Measurements from ENCODE around the gene TPRG1L.
"Not testable (repeated sequence)": the region's sequence is repeated elsewhere in the genome, so short reads cannot be mapped to it uniquely, and the experiment has no call there.

The TPRG1L gene

DNA sequence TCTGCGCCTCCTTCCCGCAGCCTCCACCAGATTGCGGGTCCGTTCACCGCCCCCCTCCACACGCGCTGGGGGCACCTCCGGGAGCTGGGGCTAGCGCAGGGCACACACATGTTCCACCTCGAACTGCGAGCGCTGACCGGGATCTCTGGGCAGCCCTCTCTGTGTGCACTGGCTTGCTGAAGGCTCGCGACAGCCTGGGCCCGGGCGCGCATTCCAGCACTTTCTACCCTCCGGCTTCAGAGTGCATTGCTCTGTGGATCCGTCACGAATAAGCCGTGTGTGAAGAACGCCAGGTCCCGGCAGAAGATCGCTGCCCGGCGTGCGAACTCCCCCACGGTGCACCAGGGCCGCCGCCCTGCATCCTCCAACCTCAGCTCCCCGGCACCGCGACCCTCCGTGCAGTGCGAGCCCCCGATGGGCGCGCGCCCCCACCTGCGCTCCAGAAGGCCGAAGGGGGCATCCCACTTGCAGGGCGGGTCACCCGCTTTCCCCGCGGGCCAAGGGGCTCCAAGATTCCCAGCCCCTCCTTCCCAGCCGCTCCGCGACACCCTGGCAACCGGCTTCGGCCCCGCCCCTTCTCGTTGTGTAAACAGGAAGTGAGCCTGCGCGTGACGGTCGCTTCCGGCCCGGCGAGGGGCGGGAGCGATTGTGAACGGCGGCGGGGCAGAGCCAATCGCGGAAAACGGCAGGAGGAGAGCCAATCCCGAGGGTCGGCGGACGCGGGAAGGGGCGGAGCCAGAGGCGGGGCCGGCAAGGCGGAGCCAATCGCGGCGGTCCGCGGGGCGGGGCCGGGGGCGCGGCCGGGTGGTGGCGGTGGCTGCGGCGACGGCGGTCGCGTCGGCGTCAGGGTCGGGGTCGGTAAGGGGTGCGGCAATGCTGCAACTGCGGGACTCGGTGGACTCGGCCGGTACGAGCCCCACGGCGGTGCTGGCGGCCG lies at the start of gene TPRG1L:
Gene TPRG1L (plus strand): TSS at position 816 of the 937 bp plus-strand sequence. CDS start 58 bp downstream, at position 874.
- peak; percentile 94 to 95 for DNase-seq (ENCODE audit: low read depth in 2 of 2)

DNA sequence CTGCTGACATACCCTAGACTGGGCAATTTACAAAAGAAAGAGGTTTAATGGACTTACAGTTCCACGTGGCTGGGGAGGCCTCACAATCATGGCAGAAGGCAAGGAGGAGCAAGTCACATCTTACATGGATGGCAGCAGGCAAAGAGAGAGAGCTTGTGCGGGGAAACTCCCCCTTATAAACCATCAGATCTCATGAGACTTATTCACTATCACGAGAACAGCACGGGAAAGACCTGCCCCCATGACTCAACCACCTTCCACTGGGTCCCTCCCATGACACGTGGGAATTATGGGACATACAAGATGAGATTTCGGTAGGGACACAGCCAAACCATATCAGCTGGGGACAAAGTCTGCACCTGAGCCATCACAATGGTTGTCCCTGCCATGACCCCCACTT lies 49.3 kb upstream of the TPRG1L start:
- not testable (repeated sequence) for DNase-seq (ENCODE audit: low read depth in 2 of 2)

DNA sequence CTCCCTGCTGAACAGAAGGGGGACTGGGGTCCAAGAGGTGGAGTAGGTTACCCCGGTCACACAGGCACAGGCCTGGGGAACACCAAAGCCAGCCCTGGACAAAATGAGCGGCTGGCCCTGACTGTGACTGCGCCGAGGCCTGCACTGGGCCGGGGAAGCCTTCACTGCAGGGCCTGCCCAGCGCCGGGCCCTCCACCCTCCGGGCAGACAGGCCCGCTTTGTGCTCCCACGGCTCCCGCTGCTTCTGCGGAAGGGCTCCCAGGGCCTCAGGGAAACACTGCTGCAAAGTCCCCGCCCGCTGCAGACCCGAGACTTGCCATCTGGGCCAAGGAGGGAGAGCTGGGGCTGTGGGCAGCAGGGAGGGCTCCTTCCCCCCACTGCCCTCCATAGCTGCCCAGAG lies 48.8 kb upstream of the TPRG1L start:
- DNase-seq (ENCODE audit: low read depth in 2 of 2), result no peak

DNA sequence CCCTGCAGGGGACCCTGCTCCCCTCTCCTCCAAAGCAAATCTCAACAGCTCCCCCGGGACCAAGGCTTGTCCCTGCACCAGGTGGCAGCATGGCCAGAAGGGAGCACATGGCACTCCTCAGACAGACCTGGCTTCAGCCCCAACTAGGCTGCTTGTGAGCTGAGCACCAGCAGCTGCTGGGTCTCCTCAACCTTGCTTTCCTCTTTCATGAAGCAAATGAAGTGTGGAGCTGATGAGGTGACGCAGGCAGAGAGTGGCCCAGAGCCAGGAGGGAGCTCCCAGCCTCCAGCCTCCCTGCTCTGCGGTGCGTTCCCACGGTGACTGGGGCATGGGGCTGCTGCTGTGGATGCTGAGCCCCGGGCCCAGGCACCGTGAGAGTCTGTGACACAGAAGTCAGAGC lies 47.5 kb upstream of the TPRG1L start:
- no peak for DNase-seq (ENCODE audit: low read depth in 2 of 2)

DNA sequence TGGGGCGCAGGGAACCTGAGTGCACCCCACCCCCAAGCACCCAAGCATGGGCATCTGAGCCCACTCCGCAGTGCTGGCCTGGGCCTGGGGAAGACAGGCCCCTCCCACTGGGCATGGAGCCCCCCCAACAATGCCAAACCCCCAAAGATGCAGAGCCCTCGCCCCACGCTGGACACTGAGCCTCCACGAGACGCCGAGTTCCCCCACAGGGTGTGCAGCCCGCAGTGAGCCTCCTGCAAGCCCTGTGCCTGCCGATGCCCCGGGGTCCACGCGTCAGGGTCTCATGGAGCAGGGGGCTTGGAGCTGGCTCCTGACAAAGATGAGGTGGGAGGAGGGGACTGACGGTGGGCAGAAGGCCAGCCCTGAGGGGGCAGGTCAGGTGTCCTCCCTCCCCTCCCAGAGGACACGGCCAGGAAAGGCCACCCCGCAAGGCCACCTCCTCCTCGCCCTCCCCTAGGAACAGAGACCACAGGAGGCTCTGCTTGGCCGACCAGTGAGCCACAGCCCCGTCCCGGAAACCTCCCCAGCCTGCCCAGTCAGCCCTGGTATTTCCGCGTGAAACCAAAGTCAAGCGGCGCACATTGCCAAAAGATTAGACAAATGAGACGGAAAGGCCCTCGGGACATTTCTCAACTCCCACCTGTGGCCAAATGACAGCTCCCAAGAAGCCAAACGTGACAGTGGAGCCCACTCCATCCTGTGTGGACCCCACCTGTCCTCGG lies 46.9 kb upstream of the TPRG1L start:
- no peak for DNase-seq (ENCODE audit: low read depth in 2 of 2)

DNA sequence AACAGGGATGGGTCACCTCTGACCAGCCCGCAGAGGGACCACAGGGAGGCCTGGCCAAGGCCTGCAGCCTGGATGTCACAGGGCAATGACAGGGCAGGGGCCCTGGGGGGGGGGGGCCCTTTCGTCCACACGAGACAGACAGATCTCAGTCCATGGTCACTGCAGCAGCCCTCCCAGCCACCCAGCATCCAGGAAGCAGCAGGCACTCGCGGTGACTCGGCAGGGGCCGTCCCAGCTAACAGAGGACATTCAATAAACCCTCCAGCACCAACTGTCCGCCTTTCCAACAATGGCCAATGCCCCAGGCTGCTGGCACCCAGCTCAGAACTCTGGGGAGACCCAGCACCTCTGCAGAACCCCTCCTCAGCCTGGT lies 46.4 kb upstream of the TPRG1L start:
- no peak for DNase-seq (ENCODE audit: low read depth in 2 of 2)

DNA sequence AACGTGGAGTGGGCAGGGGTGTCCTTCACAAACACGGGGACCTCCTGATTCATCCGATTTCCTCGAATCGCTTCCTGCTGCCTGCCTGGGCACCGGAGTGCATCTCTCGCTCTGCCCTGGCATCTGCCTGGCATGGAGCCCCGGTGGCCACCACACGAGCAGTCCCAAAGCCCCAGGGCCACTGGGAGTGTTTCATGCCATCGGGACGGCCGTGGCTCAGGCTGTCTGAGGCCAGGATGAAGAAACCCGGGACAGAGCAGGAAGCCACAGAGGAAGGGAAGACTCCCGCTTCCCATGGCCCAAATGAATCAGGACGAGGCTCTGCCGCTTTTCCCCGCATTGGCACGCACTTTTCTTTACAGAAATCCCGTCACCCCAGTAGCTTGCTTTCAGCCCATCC lies 45.9 kb upstream of the TPRG1L start:
- no peak for DNase-seq (ENCODE audit: low read depth in 2 of 2)

DNA sequence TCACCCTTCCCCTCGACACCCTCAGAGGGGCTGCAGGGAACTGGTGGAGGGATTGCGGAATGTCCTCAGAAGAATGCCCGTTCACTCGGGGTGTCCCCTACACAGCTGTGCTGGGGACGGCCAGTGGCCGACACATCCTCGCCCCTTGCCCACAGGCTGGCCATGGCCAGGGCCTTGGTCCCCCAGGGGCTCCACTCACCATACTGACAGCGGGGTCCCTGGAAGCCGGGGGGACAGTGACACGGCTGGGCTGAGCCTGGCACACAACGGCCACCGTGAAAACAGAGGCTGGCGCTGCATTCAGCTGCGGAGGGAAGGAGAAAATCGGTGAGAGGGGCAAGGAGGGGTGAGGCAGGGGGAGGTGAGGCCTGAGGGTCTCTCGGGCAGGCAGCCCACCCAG lies 45.2 kb upstream of the TPRG1L start:
- DNase-seq (ENCODE audit: low read depth in 2 of 2), result no peak

DNA sequence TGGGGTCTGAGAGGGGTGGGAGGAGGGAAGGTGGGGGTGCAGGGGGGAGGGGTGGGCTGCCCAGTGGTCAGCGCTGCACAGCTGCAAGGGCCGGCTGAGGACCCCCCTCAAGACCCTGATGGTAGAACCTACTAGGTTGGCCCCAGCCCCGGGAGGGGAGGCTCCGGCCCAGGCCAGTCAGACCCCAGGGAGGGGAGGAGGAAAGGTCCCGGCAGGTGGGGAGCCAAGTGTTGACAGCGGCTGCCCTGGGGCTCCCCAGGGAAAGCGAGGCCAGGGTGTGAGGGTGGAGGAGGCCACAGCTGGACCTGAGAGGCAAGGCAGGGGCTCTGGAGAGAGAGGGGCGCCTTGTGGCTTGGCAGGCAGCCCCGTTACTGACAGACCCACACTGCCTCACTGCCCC lies 44.6 kb upstream of the TPRG1L start:
- DNase-seq (ENCODE audit: low read depth in 2 of 2), result no peak

DNA sequence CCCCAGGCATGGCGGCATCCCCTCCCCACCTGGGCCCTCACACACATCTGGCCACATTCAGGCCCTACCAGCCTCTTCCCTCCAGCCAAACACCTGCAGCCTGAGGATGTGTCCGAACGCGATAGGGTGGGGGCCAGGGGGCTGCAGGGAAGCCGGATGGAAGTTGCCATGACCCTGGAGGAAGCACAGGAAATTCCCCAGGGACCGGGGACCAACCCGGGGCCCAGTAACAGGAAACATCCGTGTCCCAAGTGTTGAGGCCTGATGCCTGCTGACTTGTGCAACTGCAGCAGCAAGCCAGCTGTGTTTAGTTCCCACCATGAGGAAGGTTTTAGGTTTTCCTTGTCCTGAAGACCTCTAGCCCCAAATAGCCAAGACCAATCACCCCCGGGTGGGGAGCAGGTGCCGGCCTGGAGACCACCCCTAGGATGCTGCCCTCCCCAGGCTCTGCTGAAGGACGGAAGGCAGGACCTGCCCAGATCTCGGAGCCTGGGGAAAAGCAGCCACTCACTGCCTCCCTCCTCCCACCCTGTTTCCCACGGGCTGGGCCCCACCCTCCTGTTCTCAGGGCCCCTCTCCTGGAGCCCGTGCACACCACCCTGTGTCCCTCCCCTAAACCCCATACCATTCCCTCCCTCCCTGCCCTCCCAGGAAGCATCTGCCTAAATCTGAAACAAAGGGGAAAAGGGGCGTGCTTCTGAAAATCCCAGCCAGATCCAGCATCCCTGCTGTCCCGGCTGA lies 43.3 kb upstream of the TPRG1L start:
- DNase-seq (ENCODE audit: low read depth in 2 of 2), result no peak

DNA sequence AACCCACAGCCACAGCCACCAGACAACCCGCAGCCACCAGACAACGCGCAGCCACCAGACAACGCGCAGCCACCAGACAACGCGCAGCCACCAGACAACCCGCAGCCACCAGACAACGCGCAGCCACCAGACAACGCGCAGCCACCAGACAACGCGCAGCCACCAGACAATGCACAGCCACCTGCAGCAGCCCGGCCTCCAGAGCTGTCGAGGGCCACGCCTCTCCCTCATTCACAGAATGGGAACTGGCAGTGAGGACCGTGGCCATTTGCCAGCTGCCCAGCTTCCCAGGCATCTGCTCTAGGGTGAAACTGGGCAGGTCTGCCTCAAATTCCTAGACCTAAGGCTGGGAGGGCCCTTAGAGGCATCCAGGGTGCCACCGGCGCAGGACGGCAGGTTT lies 41.1 kb upstream of the TPRG1L start:
- not testable (repeated sequence) for DNase-seq (ENCODE audit: low read depth in 2 of 2)

DNA sequence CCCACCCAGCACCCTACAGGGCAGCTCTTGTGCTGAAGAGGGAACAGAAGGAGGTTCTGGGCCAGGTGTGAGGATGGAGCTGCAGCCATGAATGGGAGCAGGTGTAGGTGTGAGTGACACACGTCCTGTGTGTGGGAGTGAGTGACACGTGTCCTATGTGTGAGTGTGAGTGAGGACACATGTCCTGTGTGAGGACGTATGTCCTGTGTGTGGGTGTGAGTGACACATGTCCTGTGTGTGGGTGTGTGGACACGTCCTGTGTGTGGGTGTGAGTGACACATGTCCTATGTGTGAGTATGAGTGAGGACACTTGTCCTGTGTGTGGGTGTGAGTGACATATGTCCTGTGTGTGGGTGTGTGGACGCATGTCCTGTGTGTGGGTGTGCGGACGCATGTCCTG lies 39.9 kb upstream of the TPRG1L start:
- DNase-seq (ENCODE audit: low read depth in 2 of 2), result peak in 1 of 2 donors; percentile 23

DNA sequence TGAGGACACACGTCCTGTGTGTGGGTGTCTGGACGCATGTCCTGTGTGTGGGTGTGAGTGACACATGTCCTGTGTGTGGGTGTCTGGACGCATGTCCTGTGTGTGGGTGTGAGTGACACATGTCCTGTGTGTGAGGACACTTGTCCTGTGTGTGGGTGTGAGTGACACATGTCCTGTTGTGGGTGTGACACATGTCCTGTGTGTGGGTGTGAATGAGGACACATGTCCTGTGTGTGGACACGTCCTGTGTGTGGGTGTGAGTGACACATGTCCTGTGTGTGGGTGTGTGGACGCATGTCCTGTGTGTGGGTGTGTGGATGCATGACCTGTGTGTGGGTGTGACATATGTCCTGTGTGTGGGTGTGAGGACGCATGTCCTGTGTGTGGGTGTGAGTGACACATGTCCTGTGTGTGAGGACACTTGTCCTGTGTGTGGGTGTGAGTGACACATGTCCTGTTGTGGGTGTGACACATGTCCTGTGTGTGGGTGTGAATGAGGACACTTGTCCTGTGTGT lies 39.4 kb upstream of the TPRG1L start:
- DNase-seq (ENCODE audit: low read depth in 2 of 2), result not testable (repeated sequence)

DNA sequence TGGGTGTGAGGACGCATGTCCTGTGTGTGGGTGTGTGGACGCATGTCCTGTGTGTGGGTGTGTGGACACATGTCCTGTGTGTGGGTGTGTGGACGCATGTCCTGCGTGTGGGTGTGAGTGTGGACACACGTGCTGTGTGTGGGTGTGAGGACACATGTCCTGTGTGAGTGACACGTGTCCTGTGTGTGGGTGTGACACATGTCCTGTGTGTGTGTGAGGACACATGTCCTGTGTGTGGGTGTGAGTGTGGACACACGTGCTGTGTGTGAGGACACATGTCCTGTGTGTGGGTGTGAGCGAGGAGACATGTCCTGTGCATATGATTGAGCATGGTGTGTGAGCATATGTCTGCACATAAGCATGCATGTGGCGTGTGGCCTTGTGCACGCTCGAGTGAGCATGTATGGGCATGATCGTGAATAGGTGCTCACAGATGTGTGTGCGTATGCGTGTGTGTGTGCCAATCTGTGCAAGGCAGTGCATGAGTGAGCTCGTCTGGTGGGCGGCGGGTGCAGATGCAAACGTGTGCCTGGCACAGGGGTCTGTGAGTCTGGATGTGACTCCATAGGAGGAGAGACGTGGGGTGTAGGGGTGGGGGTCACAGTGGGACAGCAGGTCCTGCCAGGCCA lies 38.8 kb upstream of the TPRG1L start:
- DNase-seq (ENCODE audit: low read depth in 2 of 2), result no peak

DNA sequence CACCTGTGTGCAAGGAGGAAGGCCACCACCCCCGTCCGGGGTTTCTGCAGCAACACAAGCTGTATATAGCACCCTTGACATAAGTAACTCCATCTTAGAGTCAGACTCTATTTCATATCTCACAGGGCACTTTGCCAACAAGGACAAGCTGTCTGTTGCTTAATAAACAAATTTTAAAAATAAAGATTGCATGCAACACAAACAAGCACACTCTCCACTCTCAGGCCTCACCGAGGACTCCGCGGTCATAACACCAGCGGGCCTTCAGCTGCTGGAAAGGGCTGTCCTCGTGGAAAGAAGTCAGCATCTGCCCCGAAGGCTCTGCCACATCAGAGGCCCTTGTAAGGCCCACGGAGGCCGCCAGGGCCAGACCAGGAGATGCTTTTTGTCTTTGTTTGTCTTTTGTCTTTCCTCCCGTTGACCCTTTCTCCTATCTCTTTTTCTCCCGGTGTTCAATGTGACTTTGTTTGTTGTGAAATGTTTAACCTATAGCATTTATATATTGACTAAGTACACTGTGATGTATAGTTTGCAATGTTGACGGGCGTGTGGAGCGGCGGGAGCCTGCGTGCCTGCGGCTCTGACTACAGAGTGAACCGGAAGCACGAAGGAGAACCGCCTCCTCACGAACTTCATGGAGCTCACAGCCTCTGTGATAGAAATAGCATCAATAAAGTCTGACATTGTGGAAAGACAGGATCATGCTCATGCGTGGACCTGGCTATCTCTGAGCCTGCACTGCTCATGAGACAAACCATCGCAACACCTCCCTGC lies 37.6 kb upstream of the TPRG1L start:
- no peak for DNase-seq (ENCODE audit: low read depth in 2 of 2)

DNA sequence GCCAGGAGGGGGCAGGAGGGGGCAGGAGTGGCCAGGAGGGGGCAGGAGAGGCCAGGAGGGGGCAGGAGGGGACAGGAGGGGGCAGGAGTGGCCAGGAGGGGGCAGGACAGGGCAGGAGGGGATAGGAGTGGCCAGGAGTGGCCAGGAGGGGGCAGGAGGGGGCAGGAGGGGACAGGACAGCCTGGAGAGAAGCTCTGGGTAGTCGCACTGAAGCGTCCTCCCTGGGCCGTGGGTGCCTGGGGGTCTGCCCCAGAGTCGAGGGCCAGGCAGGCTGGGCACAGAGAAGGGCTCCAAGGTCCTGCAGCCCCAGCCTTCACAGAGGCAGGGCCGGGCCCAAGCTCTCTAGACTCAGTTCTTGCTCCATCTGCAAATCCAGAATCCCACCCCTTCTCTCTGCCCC lies 36.4 kb upstream of the TPRG1L start:
- no peak for DNase-seq (ENCODE audit: low read depth in 2 of 2)

DNA sequence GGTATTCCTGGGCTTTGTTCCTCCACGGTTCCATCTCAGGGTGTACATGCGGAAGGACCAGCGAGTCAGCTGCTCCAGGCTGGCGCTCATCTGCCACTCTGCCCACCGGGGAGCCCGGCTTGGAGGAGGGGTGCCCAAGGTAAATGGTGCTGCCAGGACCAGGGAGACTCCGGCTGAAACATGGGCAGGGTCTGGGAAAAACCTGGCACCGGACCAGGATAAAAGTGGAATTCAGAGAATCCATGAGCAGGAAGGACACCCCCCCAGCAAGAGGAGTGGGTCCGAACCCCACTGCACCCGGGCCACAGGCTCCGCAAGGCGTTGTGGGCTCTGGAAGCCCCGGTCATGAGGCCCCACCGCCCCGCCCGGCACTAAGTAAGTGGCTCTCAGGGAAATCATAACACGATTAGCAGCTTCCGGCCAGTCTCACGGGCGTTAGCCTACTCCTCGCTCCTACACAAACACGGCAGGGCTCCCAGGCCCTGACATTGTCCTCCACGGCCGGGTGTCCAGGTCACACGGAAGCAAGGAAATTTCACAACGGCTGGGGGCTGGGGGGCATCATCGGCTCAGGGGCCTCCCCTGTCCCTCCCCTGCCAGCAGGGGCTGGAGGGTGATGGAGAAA lies 34.6 kb upstream of the TPRG1L start:
- no peak for DNase-seq (ENCODE audit: low read depth in 2 of 2)

DNA sequence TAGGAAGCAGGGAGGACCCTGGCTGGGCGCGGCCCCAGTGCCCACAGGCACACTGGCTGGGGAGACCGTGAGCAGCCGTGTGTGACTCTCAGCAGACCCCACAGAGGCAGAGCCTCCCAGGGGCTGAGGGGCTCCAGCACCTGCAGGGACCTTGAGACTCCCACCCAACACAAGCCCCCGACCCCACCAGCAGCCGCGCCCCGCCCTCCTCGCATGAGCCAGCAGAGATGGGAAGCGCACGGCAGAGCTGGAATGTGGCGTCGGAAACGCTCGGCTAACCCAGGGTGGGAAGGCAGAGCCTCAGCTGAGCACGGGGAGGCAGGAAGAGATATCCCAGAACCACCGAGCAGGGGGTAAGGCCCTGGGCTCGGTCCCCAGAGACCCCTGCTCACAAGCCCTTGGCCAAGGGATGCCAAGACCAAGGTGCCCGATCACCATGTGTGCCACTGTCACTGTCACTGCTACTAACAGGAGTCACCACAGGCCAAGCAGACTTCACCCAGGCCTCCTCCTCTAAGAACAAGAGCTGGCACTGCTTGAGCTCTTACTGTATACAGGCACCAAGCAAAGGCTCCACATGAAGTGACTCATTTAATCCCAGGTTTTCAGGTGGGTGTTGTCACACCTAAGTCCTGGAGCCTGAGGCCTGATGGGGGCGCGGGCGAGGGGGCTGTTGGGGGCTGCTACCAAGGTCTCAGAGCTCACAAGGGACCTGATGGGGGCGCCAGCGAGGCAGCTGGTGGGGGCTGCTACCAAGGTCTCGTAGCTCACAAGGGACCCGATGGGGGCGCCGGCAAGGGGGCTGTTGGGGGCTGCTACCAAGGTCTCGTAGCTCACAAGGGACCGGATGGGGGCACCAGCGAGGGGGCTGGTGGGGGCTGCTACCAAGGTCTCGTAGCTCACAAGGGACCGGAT lies 33.6 kb upstream of the TPRG1L start:
- no peak for DNase-seq (ENCODE audit: low read depth in 2 of 2)

DNA sequence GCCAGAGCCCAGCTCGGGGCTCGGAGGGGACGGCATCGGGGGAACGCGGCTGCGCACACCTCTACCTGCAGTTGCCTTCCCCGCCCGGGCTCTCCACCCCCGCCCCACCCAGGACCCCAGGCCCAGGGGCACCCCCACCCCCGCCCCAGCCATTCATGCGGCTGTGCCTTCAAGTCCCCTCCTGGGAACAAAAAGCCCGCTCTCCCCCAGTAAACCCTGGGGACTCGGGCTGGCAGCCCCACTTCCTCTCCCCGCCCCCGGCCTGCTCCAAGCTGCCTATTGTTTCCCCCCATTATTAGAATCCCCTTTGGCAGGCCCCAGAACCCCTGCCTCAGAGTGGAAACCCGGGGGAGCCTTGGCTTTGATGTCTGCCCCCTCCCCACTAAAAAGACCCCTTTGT lies 31.5 kb upstream of the TPRG1L start:
- DNase-seq (ENCODE audit: low read depth in 2 of 2), result no peak

Measured in stimulated activated CD4-positive, alpha-beta T cell treated with anti-CD3 and anti-CD28 coated beads, Interleukin-15, amount 100 ng/mL, for 48 hours (primary cell).